GM21786 (cell line): Measurements from ENCODE around the gene TBKBP1.

Experiments
- ATAC-seq: cut with Tn5 transposase; IDR thresholded peaks from one replicate; pipeline ENCODE4 v1.9.1; 2021; ENCODE audit not compliant: unreplicated experiment

TBKBP1 gene

GRCh38 chr17:47693731-47694580 is at the start of gene TBKBP1:
Gene TBKBP1 (plus strand): TSS chr17:47694161. CDS start chr17:47696113, 1,952 bp downstream.
- no peak for ATAC-seq

GRCh38 chr17:47644324-47644723 is 49.6 kb upstream of the TBKBP1 start:
- no peak for ATAC-seq

GRCh38 chr17:47649153-47649971 is 44.6 kb upstream of the TBKBP1 start, which contains the start of gene KPNB1:
Gene KPNB1 (plus strand): TSS chr17:47649919. CDS start chr17:47650245, 326 bp downstream.
- peak; percentile 80 for ATAC-seq

- no peak for ATAC-seq
Observed at GRCh38 chr17:47649972-47650524, 43.9 kb upstream of the TBKBP1 start.

GRCh38 chr17:47650525-47651522 is 43.1 kb upstream of the TBKBP1 start:
- no peak for ATAC-seq

GRCh38 chr17:47651704-47652103 is 42.3 kb upstream of the TBKBP1 start:
- ATAC-seq = no peak

- no peak for ATAC-seq
Observed at GRCh38 chr17:47652570-47652969, 41.4 kb upstream of the TBKBP1 start.

- ATAC-seq = no peak
Observed at GRCh38 chr17:47653442-47653841, 40.5 kb upstream of the TBKBP1 start.

GRCh38 chr17:47654991-47655390 is 39.0 kb upstream of the TBKBP1 start:
- ATAC-seq = no peak

GRCh38 chr17:47660064-47660492 is 33.9 kb upstream of the TBKBP1 start:
- peak; percentile 56 for ATAC-seq

- ATAC-seq = no peak
Observed at GRCh38 chr17:47663912-47664623, 29.9 kb upstream of the TBKBP1 start.

- no peak for ATAC-seq
Observed at GRCh38 chr17:47664624-47664941, 29.4 kb upstream of the TBKBP1 start.

- no peak for ATAC-seq
Observed at GRCh38 chr17:47665655-47666054, 28.3 kb upstream of the TBKBP1 start.

GRCh38 chr17:47669081-47669480 is 24.9 kb upstream of the TBKBP1 start:
- no peak for ATAC-seq

GRCh38 chr17:47670064-47670463 is 23.9 kb upstream of the TBKBP1 start:
- ATAC-seq = no peak

- ATAC-seq = no peak
Observed at GRCh38 chr17:47674499-47674898, 19.5 kb upstream of the TBKBP1 start.

- ATAC-seq = no peak
Observed at GRCh38 chr17:47675380-47676198, 18.4 kb upstream of the TBKBP1 start.

- no peak for ATAC-seq
Observed at GRCh38 chr17:47676199-47676472, 17.8 kb upstream of the TBKBP1 start.

- ATAC-seq = no peak
Observed at GRCh38 chr17:47676510-47677165, 17.3 kb upstream of the TBKBP1 start.
